IPS-15b (cell line): Measurements from ENCODE around the gene CNR2.
A peak's percentile ranks its signal among the peaks of the same experiment; 100 is the strongest.
"Not testable (repeated sequence)": the region's sequence is repeated elsewhere in the genome, so short reads cannot be mapped to it uniquely, and the experiment has no call there.

Experiments used
- H3K27me3 ChIP-seq: one replicate; pipeline ENCODE4 v1.6.1; 2013; ENCODE audit warnings: low read length; ENCODE audit not compliant: control insufficient read depth, insufficient read depth
- H3K36me3 ChIP-seq: one replicate; pipeline ENCODE4 v1.6.1; 2013; ENCODE audit warnings: low read length; ENCODE audit not compliant: control insufficient read depth, insufficient read depth
- H3K4me1 ChIP-seq: one replicate; pipeline ENCODE4 v1.6.1; 2013; ENCODE audit warnings: mild to moderate bottlenecking, low read length; ENCODE audit not compliant: control insufficient read depth, insufficient read depth
- H3K4me3 ChIP-seq: one replicate; pipeline ENCODE4 v1.5.1; 2013; ENCODE audit warnings: low read depth, low read length
- H3K9ac ChIP-seq: one replicate; pipeline ENCODE4 v1.6.1; 2013; ENCODE audit warnings: low read depth, mild to moderate bottlenecking, low read length
- H3K9me3 ChIP-seq: one replicate; pipeline ENCODE4 v1.6.1; 2013; ENCODE audit warnings: mild to moderate bottlenecking, low read length; ENCODE audit not compliant: control insufficient read depth, insufficient read depth

CNR2 gene

DNA sequence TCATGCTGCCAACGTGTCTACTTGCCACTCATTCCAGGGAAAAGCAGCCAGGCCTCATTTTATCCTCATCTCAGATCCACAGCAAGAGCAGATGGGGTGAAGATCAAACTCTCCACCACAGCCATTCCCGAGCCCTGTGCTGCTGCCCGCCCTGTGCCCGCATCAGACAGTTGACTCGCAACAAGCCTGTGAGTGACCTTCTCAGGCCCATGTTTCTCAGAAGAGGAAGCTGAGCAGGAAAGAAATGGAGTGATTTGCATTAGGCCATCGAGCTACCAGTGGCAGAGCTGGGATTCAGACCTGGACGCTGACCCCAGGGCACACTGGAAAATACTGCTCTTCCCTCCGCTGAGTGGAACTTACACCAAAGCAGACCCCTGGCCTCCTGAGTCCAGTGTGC is 1.2 kb downstream of the CNR2 start:
- Histone ChIP-seq H3K27me3 (no peaks in the 10 kb centered on the region), H3K4me1 (peaks cover 15% of the 10 kb centered on the region), H3K9me3 (no peaks in the 10 kb centered on the region), H3K9ac (no peak overlapping the region), H3K36me3 (no peaks in the 10 kb centered on the region), H3K4me3 (no peak overlapping the region)

DNA sequence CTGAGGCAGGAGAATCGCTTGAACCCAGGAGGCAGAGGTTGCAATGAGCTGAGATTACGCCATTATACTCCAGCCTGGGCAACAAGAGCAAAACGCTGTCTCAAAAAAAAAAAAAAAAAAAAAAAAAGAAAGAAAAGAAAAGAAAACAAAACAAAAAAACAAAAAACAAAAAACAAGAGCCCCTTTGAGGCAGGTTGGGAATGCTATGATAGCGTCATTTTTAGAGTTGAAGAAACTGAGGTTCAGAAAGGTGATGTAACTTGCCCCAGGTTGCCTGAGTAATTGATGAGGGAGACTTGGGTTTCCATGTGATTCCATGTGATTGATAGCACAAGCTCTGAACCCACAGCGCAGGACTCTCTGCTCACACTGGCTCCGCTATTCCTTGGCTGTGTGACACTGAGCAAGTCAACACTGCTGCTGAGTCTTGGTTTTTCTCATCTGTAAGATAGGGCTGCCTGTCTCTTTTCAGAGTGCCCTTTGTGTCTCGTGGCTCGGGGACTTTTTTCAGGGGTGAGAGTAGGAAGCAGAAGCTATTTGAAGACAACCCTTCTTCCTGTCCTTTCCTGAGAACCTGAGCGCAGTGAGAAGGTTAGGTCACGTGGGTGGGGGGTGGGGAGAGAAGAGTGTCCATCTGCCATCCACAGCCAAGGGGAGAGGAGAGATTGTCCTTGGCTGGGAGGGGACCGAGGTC is 2.5 kb downstream of the CNR2 start:
- Histone ChIP-seq H3K4me3 (no peak overlapping the region), H3K27me3 (no peaks in the 10 kb centered on the region), H3K9me3 (no peaks in the 10 kb centered on the region), H3K9ac (no peak overlapping the region), H3K36me3 (no peaks in the 10 kb centered on the region), H3K4me1 (peaks cover 12% of the 10 kb centered on the region)

DNA sequence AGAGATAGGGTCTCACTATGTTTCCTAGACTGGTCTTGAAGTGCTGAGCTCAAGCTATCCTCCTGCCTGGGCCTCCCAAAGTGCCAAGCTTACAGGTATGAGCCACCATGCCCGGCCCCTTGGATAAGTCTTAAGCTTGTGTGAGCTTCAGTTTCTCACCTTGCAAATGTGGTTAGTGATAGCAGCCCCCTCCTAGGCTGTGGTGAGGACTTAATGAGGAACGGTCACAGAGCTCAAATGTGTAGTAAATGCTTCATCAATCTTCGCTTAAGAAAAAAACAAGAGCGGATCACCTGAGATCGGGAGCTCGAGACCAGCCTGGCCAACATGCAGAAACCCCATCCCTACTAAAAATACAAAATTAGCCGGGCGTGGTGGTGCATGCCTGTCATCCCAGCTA is 3.0 kb downstream of the CNR2 start:
- H3K9ac ChIP-seq: no peak overlapping the region
- H3K9me3 ChIP-seq: no peaks in the 10 kb centered on the region
- H3K27me3 ChIP-seq: no peaks in the 10 kb centered on the region
- H3K4me3 ChIP-seq: no peak overlapping the region
- H3K36me3 ChIP-seq: no peaks in the 10 kb centered on the region
- H3K4me1 ChIP-seq: peaks cover 12% of the 10 kb centered on the region

DNA sequence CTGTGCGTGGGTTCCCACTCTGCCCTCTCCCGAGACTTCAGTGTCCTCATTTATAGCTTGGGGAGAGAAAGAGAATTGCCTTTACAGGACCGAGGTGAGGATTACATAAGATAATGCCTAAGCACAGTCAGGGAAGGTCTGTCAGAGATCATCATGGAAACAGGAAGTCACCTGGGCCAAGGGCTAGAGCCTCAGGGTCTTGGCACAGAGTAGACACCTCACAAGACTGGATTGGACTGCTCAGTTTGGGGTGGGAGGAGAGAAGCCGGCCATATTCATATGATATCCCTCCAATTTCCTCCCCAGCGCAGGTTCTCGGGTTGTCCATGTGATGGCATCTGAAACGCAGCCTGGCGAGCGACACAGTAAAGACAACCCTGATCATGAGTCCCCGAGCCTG is 3.8 kb downstream of the CNR2 start:
- Histone ChIP-seq H3K4me1 (peaks cover 12% of the 10 kb centered on the region), H3K36me3 (no peaks in the 10 kb centered on the region), H3K4me3 (no peak overlapping the region), H3K9ac (no peak overlapping the region), H3K9me3 (no peaks in the 10 kb centered on the region), H3K27me3 (no peaks in the 10 kb centered on the region)

DNA sequence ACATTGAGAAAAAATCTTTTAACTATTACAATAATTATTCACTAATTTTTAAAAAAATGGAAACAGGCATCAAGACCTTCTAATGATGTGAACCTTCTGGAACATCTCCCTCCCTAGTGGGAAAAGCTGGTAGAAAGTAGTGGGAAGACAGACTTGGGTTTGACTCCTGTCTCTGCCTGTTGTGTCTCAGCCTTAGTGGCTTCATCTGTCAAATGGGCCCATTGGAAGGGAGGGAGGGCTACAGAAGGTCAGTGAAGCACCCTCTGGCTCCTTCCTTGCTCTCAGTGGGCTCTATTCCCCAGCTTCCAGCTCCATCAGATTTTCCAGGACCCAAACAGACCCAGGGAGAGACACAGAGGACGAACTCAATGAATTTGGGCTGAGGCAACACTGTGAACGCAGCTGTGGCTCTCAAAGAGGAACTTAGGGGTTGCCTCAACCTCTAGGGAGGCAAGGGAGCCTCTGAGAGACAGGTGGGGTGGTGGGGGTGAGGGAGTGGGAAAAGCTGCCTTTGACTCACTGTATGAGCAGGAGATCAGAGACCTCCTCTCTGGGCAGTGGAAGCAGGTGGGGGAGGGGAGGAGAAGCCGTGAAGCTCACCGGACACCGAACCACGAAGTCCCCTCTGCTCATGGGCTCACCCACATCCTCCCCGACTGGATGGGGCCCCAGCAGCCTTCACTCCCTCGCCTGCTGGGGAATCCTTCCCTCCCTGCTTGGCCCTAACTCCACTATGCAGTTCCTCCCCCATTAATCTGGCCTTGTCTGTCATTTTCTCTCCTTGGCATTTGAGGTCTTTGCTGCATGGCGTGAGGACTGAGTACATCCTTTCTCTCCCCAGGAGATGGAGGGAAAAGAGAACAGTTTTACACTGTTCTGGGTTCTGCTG is 4.5 kb downstream of the CNR2 start:
- Histone ChIP-seq H3K36me3 (no peaks in the 10 kb centered on the region), H3K9me3 (no peaks in the 10 kb centered on the region), H3K4me1 (peaks cover 12% of the 10 kb centered on the region), H3K9ac (no peak overlapping the region), H3K4me3 (no peak overlapping the region), H3K27me3 (peaks cover under 1% of the 10 kb centered on the region)

DNA sequence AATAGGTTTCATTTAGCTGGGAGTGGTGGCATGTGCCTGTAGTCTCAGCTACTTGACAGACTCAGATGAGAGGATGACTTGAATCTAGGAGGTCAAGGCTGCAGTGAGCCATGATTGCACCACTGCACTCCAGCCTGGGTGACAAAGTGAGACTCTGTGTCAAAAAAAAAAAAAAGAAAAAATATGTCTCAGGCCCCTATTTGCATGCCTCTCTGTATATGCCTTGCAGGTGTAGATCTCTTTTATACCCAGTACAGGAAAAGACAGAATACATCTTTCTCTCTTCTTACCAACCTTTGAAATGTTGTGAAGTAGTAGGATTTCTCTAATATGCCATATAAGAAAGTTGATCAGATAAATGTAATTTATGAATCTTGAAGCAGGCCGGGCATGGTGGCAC is 6.4 kb downstream of the CNR2 start:
- no peak overlapping the region for H3K9ac ChIP-seq
- peaks cover 12% of the 10 kb centered on the region for H3K4me1 ChIP-seq
- H3K9me3 ChIP-seq: no peaks in the 10 kb centered on the region
- H3K27me3 ChIP-seq: peaks cover 16% of the 10 kb centered on the region
- no peak overlapping the region for H3K4me3 ChIP-seq
- H3K36me3 ChIP-seq: no peaks in the 10 kb centered on the region

DNA sequence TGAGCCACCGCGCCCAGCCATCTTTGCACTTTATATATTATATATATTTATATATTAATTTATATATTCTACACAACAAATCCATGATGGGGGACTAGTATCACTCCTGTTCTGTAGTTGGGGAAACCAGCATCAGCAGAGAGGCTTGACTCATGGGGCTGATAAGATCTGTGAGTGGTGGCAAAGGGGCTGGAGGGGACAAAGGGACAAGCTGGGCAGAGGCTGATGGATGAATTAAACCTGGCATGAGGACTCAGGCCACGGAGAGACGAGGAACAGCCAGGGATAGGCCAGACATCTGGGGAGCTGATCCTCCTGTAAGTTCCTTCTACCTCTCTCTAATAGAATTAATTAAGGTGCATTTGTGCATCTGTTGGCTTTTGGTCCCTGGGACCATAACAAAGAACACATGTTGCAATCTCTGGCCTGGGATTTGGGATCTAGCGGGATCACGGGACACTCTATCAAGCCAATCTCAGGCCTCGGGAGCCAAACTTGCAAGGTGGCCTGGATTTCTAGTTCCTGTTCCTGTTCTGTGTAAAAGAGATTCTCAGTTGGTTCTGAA is 7.6 kb downstream of the CNR2 start:
- Histone ChIP-seq H3K27me3 (peaks cover 24% of the 10 kb centered on the region), H3K9ac (no peak overlapping the region), H3K4me1 (peaks cover 8% of the 10 kb centered on the region), H3K36me3 (no peaks in the 10 kb centered on the region), H3K9me3 (no peaks in the 10 kb centered on the region), H3K4me3 (no peak overlapping the region)

DNA sequence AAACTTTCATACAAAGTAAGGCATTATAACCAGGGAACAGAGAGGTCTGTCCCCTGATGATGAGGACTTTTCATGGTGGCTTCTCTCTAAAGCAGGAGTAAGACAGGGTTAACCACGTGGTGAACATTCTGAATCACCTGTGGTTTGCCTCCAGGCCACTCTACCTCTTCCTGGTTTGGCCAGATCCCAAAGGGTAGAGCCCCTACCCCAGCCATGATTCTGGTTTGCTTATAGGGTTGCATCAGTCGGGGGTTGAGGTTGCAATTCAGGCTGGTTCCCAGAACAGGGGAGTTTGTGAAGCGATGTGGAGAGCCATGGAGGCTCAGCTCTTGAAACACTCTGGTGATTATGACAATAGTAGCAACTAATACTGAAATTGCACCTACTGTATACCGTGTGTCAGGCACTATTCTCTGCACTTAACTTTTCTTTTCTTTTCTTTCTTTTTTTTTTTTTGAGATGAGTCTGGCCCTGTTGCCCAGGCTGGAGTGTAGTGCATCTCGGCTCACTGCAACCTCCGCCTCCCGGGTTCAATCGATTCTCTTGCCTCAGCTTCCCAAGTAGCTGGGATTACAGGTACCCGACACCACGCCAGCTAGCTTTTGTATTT is 8.3 kb downstream of the CNR2 start:
- H3K27me3 ChIP-seq: peaks cover 24% of the 10 kb centered on the region
- no peaks in the 10 kb centered on the region for H3K36me3 ChIP-seq
- peaks cover 8% of the 10 kb centered on the region for H3K4me1 ChIP-seq
- H3K9me3 ChIP-seq: no peaks in the 10 kb centered on the region
- H3K4me3 ChIP-seq: no peak overlapping the region
- H3K9ac ChIP-seq: no peak overlapping the region

DNA sequence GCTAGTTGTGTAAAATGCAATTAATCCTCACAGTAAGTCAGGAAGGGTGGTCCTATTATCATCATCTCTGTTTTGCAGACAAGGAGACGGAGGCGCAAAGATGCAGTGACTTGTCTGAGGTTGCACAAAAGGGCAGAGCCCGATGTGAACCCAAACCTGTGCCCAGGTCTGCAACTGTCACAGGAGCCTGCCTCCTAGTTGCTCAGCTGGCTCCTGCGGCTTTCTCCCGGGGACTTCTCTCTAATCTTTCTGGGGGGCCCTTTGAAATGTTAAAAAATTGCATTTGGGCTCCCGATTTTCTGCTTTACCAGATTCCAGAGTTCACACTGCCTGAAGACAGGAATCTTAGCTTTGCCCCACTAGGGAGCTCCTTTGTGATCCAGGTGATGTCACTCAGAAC is 9.4 kb downstream of the CNR2 start:
- no peaks in the 10 kb centered on the region for H3K9me3 ChIP-seq
- H3K36me3 ChIP-seq: no peaks in the 10 kb centered on the region
- H3K4me3 ChIP-seq: no peak overlapping the region
- H3K4me1 ChIP-seq: peaks cover 6% of the 10 kb centered on the region
- H3K27me3 ChIP-seq: peaks cover 24% of the 10 kb centered on the region
- no peak overlapping the region for H3K9ac ChIP-seq

DNA sequence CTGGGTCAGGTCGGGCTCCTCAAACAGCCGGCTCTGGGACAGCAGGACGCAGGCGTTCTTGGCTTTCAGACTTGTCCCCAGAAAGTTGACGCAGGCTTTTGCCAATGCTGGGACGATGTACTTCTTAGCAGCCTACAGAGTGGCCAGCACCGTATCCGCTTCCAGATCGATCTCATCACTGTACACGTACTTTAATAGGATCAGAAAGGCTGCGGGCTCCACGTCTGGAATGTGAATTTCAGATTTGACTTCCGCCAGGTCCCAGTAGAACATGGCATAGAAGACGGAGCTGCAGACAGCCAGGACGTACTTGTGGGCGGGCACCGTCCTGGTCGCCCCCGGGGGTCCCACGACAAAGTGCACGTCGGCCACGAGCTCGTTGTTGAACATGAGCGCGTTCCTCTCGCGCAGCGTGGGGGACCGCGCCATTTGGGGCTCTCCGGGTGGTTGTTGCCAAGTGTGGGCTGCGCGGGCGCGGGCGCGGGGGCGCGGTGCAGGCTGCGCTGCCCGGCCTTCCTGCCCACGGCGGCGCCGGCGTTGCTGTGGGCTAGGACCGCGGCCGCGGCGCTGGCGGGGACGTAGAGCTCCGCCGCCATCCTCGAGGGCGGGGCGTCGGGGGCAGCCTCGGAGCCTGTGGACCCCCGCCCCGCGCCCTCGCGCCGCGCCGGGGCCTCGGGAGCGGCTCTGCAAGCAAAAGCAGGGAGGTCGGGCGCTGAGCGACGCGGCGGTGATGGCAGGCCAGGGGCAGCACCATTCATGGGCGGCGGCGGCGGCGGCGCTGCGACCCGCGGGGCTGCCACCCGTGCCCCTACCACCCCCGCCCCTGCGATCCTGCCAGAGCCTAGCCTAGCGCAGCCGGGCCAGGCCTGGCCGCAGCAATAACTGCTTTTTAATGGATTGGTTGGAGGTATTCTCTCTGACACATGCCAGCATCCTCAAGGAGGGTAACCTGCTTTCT is 10.6 kb downstream of the CNR2 start:
- H3K27me3 ChIP-seq: peaks cover 24% of the 10 kb centered on the region
- no peak overlapping the region for H3K9ac ChIP-seq
- H3K9me3 ChIP-seq: no peaks in the 10 kb centered on the region
- peaks cover 3% of the 10 kb centered on the region for H3K4me1 ChIP-seq
- no peaks in the 10 kb centered on the region for H3K36me3 ChIP-seq
- peak overlapping the region; percentile 37 for H3K4me3 ChIP-seq

DNA sequence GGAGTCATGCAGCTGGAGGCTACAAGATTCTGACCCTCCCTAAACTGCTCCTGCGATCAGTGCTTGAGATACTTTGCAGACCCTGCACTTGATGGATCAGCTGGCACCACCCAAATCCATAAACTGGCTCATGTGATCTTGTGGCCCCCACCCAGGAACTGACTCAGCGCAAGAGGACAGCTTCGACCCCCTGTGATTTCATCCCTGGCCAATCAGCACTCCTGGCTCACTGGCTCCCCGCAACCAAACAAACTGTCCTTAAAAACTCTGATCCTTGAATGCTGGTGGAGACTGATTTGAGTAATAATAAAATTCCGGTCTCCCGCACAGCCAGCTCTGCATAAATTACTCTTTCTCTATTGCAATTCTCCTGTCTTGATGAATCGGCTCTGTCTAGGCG is 13.1 kb downstream of the CNR2 start:
- not testable (repeated sequence) for H3K4me1 ChIP-seq, H3K36me3 ChIP-seq, H3K4me3 ChIP-seq, H3K9me3 ChIP-seq, H3K9ac ChIP-seq
- peaks cover 24% of the 10 kb centered on the region for H3K27me3 ChIP-seq
